Measurements from ENCODE around the gene GIMAP8.

GIMAP8 gene

GRCh38 chr7:150435390-150436073 lies 14.9 kb upstream of the GIMAP8 start (continued):
- TF ChIP-seq, protein P1, sequence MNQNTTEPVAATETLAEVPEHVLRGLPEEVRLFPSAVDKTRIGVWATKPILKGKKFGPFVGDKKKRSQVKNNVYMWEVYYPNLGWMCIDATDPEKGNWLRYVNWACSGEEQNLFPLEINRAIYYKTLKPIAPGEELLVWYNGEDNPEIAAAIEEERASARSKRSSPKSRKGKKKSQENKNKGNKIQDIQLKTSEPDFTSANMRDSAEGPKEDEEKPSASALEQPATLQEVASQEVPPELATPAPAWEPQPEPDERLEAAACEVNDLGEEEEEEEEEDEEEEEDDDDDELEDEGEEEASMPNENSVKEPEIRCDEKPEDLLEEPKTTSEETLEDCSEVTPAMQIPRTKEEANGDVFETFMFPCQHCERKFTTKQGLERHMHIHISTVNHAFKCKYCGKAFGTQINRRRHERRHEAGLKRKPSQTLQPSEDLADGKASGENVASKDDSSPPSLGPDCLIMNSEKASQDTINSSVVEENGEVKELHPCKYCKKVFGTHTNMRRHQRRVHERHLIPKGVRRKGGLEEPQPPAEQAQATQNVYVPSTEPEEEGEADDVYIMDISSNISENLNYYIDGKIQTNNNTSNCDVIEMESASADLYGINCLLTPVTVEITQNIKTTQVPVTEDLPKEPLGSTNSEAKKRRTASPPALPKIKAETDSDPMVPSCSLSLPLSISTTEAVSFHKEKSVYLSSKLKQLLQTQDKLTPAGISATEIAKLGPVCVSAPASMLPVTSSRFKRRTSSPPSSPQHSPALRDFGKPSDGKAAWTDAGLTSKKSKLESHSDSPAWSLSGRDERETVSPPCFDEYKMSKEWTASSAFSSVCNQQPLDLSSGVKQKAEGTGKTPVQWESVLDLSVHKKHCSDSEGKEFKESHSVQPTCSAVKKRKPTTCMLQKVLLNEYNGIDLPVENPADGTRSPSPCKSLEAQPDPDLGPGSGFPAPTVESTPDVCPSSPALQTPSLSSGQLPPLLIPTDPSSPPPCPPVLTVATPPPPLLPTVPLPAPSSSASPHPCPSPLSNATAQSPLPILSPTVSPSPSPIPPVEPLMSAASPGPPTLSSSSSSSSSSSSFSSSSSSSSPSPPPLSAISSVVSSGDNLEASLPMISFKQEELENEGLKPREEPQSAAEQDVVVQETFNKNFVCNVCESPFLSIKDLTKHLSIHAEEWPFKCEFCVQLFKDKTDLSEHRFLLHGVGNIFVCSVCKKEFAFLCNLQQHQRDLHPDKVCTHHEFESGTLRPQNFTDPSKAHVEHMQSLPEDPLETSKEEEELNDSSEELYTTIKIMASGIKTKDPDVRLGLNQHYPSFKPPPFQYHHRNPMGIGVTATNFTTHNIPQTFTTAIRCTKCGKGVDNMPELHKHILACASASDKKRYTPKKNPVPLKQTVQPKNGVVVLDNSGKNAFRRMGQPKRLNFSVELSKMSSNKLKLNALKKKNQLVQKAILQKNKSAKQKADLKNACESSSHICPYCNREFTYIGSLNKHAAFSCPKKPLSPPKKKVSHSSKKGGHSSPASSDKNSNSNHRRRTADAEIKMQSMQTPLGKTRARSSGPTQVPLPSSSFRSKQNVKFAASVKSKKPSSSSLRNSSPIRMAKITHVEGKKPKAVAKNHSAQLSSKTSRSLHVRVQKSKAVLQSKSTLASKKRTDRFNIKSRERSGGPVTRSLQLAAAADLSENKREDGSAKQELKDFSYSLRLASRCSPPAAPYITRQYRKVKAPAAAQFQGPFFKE (tag by site-specific recombination; IDR thresholded peaks at IDR 0.05; ENCODE audit: borderline replicate concordance): no peak
- TF ChIP-seq ZNF146 (tag by site-specific recombination; IDR thresholded peaks at IDR 0.05) (no peak), ZNF707 (tag by site-specific recombination; IDR thresholded peaks at IDR 0.05) (no peak), ZNF701 (tag by site-specific recombination; IDR thresholded peaks at IDR 0.05) (no peak), ZNF292 (tag by site-specific recombination; IDR thresholded peaks at IDR 0.05; ENCODE audit: borderline replicate concordance, low read depth) (no peak), ZNF335 (tag by site-specific recombination; conservative IDR thresholded peaks at IDR 0.05) (no peak), SALL2 (tag by site-specific recombination; IDR thresholded peaks at IDR 0.05; ENCODE audit: borderline replicate concordance) (no peak), ZNF211 (tag by site-specific recombination; IDR thresholded peaks at IDR 0.05; ENCODE audit: low read depth) (no peak), ZNF140 (tag by site-specific recombination; IDR thresholded peaks at IDR 0.05) (no peak), TCF7L2 (IDR thresholded peaks at IDR 0.05; ENCODE audit: borderline replicate concordance, low read depth, low read length) (no peak), ZNF138 (tag by site-specific recombination; IDR thresholded peaks at IDR 0.05; ENCODE audit: borderline replicate concordance) (no peak), ZNF426 (tag by site-specific recombination; IDR thresholded peaks at IDR 0.05) (no peak)

GRCh38 chr7:150439967-150440366 lies 10.5 kb upstream of the GIMAP8 start:
- ChIA-PET CTCF (interaction anchor here (1.0 to 1.2 kb wide), 2 partner anchors 9 to 155 kb away, joined by 3 to 5 read pairs; no protein-coding TSS in a partner anchor), POLR2A (no interaction called here)
- no peaks in the 10 kb centered on the region for H3K36me3 ChIP-seq (ENCODE audit: control insufficient read depth in 2 of 2, insufficient read depth in 1 of 2, low read length in 2 of 2)
- no peak overlapping the region for H3K4me3 ChIP-seq (ENCODE audit: low read depth, low read length)
- H3K27ac ChIP-seq (ENCODE audit: extremely low read depth, low read depth, low read length): no peak overlapping the region
- no peaks in the 10 kb centered on the region for H3K9me3 ChIP-seq (ENCODE audit: control insufficient read depth, insufficient read depth, low read depth, low read length)
- H3K4me1 ChIP-seq (ENCODE audit: control insufficient read depth, insufficient read depth, low read length): no peaks in the 10 kb centered on the region
- TF ChIP-seq KLF1 (tag by site-specific recombination; IDR thresholded peaks at IDR 0.05): no peak
- no peak for TF ChIP-seq ZNF658 (tag by site-specific recombination; IDR thresholded peaks at IDR 0.05)
- no peak for TF ChIP-seq ZNF169 (tag by site-specific recombination; IDR thresholded peaks at IDR 0.05)
- TF ChIP-seq ZNF664 (tag by site-specific recombination; IDR thresholded peaks at IDR 0.05): no peak
- TF ChIP-seq ZSCAN16 (tag by site-specific recombination; IDR thresholded peaks at IDR 0.05): no peak
- TF ChIP-seq ZNF23 (tag by site-specific recombination; IDR thresholded peaks at IDR 0.05; ENCODE audit: borderline replicate concordance): no peak
- TF ChIP-seq ZBTB7A (tag by site-specific recombination; IDR thresholded peaks at IDR 0.05; ENCODE audit: low read depth): no peak
- no peak for TF ChIP-seq ZNF146 (tag by site-specific recombination; IDR thresholded peaks at IDR 0.05)
- TF ChIP-seq, protein P2, sequence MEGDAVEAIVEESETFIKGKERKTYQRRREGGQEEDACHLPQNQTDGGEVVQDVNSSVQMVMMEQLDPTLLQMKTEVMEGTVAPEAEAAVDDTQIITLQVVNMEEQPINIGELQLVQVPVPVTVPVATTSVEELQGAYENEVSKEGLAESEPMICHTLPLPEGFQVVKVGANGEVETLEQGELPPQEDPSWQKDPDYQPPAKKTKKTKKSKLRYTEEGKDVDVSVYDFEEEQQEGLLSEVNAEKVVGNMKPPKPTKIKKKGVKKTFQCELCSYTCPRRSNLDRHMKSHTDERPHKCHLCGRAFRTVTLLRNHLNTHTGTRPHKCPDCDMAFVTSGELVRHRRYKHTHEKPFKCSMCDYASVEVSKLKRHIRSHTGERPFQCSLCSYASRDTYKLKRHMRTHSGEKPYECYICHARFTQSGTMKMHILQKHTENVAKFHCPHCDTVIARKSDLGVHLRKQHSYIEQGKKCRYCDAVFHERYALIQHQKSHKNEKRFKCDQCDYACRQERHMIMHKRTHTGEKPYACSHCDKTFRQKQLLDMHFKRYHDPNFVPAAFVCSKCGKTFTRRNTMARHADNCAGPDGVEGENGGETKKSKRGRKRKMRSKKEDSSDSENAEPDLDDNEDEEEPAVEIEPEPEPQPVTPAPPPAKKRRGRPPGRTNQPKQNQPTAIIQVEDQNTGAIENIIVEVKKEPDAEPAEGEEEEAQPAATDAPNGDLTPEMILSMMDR (tag by site-specific recombination; IDR thresholded peaks at IDR 0.05): no peak
- TF ChIP-seq ZNF629 (tag by site-specific recombination; IDR thresholded peaks at IDR 0.05): no peak
- TF ChIP-seq GLIS1 (tag by site-specific recombination; IDR thresholded peaks at IDR 0.05): no peak
- TF ChIP-seq ZNF157 (tag by site-specific recombination; IDR thresholded peaks at IDR 0.05): no peak
- TF ChIP-seq, protein P3, sequence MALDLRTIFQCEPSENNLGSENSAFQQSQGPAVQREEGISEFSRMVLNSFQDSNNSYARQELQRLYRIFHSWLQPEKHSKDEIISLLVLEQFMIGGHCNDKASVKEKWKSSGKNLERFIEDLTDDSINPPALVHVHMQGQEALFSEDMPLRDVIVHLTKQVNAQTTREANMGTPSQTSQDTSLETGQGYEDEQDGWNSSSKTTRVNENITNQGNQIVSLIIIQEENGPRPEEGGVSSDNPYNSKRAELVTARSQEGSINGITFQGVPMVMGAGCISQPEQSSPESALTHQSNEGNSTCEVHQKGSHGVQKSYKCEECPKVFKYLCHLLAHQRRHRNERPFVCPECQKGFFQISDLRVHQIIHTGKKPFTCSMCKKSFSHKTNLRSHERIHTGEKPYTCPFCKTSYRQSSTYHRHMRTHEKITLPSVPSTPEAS (tag by site-specific recombination; IDR thresholded peaks at IDR 0.05): no peak
- TF ChIP-seq ZNF10 (tag by site-specific recombination; IDR thresholded peaks at IDR 0.05): no peak
- TF ChIP-seq, protein P4, sequence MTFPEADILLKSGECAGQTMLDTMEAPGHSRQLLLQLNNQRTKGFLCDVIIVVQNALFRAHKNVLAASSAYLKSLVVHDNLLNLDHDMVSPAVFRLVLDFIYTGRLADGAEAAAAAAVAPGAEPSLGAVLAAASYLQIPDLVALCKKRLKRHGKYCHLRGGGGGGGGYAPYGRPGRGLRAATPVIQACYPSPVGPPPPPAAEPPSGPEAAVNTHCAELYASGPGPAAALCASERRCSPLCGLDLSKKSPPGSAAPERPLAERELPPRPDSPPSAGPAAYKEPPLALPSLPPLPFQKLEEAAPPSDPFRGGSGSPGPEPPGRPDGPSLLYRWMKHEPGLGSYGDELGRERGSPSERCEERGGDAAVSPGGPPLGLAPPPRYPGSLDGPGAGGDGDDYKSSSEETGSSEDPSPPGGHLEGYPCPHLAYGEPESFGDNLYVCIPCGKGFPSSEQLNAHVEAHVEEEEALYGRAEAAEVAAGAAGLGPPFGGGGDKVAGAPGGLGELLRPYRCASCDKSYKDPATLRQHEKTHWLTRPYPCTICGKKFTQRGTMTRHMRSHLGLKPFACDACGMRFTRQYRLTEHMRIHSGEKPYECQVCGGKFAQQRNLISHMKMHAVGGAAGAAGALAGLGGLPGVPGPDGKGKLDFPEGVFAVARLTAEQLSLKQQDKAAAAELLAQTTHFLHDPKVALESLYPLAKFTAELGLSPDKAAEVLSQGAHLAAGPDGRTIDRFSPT (tag by site-specific recombination; IDR thresholded peaks at IDR 0.05): no peak

Data from HEK293 (cell line).